ENCODE results near the gene CCL20. TPM values are rescaled to one million over a fixed set of nuclear protein-coding genes. Genes with fewer than 3 reads are reported as not detected.

CCL20 gene
- total and polyA plus RNA-seq, 3 donors from 2014 or later: 0.55 to 0.99 (median 0.81) TPM

GRCh38 chr2:227799202-227799601, 14.4 kb upstream of the CCL20 start:
- intact Hi-C loops (cut with DNase I; ENCODE audit: low total_unique reads): no loop called here
- TF ChIP-seq POLR2A (IDR thresholded peaks at IDR 0.05) (no peak), CTCF (IDR thresholded peaks at IDR 0.05) (no peak)
- no peak for DNase-seq
- H3K36me3 ChIP-seq (ENCODE audit: low read depth, missing control alignments): no peaks in the 10 kb centered on the region
- H3K4me1 ChIP-seq: no peaks in the 10 kb centered on the region
- H3K9me3 ChIP-seq: no peaks in the 10 kb centered on the region
- H3K4me3 ChIP-seq: no peak overlapping the region
- no peaks in the 10 kb centered on the region for H3K27me3 ChIP-seq
- no peak overlapping the region for H3K27ac ChIP-seq
- 78% methylated on average over 3 of the region's 3 CpGs for WGBS, 2 donors

DNA sequence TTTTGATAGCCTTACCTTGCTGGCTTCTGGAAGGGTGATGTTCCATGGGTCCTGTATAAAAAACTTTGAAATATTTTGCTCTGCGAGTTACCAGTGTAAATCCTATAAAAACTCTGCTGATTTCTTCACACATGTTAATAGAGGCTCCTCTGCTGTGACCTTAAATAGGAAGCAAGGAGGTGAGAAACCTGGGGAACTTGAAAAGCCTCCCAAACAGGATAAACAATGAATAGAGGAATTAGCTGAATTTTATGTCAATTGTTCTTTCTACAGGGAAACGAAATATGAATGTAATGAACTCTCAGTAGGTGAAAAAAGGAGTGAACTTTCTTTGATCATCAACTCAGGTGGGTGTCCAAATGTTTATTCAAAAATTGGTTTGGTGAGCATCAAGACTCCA, 10.8 kb upstream of the CCL20 start:
- no peak for TF ChIP-seq CTCF (IDR thresholded peaks at IDR 0.05)
- TF ChIP-seq POLR2A (IDR thresholded peaks at IDR 0.05): no peak
- no peaks in the 10 kb centered on the region for H3K36me3 ChIP-seq (ENCODE audit: low read depth, missing control alignments)
- intact Hi-C loops (cut with DNase I; ENCODE audit: low total_unique reads): no loop called here
- no peaks in the 10 kb centered on the region for H3K4me1 ChIP-seq
- no peak overlapping the region for H3K27ac ChIP-seq
- DNase-seq: no peak
- no peaks in the 10 kb centered on the region for H3K9me3 ChIP-seq
- H3K4me3 ChIP-seq: no peak overlapping the region
- WGBS, 2 donors: 65 to 69% methylated on average over 2 of the region's 2 CpGs
- no peaks in the 10 kb centered on the region for H3K27me3 ChIP-seq

DNA sequence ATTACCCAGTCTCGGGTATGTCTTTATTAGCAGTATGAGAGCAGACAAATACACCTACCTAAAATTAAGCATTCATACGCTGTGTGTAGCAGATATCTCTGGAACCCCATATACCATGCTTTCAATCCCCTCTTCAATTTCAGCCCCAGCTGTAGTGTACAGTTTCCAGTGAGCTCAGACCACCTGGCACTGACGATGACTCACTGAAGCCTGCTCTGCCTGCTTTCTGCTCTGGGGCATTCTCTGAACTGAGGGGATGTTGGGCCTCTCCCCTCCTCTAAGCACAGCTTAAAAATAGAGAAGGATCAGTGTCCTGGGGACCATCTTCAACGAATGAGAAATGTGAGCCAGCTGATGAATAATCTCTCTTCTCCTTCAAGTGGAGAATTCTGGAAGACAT, 8.7 kb upstream of the CCL20 start:
- DNase-seq: no peak

DNA sequence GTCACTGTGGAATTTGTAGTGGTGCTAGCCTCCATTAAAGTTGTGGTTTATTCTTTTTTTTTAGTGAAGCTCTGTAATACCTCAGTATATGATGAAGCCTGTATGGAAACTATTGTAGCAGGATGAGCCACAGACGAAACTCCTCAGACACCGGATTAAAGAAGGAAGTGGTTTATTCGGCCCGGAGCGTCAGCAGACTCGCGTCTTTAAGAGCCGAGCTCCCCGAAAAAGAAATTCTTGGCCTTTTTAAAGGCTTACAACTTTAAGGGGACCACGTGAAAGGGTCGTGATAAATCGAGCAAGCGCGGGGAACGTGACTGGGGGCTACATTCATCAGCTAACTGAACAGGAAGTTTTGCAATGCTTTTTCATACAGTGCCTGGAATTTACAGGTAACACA, 8.1 kb upstream of the CCL20 start:
- peak; percentile 30 for DNase-seq
- Histone ChIP-seq H3K4me3 (no peak overlapping the region), H3K36me3 (ENCODE audit: low read depth, missing control alignments) (no peaks in the 10 kb centered on the region), H3K4me1 (no peaks in the 10 kb centered on the region), H3K27ac (no peak overlapping the region), H3K27me3 (no peaks in the 10 kb centered on the region), H3K9me3 (no peaks in the 10 kb centered on the region)
- WGBS, 2 donors: 60 to 64% methylated on average over 15 of the region's 15 CpGs
- intact Hi-C loops (cut with DNase I; ENCODE audit: low total_unique reads): no loop called here
- no peak for TF ChIP-seq POLR2A (IDR thresholded peaks at IDR 0.05)
- TF ChIP-seq CTCF (IDR thresholded peaks at IDR 0.05): no peak

More for the DNA sequence above, 8.7 kb upstream of the CCL20 start:
- TF ChIP-seq CTCF (IDR thresholded peaks at IDR 0.05) (no peak), POLR2A (IDR thresholded peaks at IDR 0.05) (no peak)
- no peaks in the 10 kb centered on the region for H3K36me3 ChIP-seq (ENCODE audit: low read depth, missing control alignments)
- H3K9me3 ChIP-seq: no peaks in the 10 kb centered on the region
- WGBS, 2 donors: 67 to 77% methylated on average over 4 of the region's 4 CpGs
- H3K27ac ChIP-seq: no peak overlapping the region
- H3K4me1 ChIP-seq: no peaks in the 10 kb centered on the region
- no peak overlapping the region for H3K4me3 ChIP-seq
- H3K27me3 ChIP-seq: no peaks in the 10 kb centered on the region
- intact Hi-C loops (cut with DNase I; ENCODE audit: low total_unique reads): no loop called here

GRCh38 chr2:227808936-227809335, 4.7 kb upstream of the CCL20 start:
- WGBS, 2 donors: 91 to 95% methylated on average over 1 of the region's 1 CpG
- DNase-seq: no peak
- H3K4me3 ChIP-seq: no peak overlapping the region
- no peaks in the 10 kb centered on the region for H3K9me3 ChIP-seq
- no peak overlapping the region for H3K27ac ChIP-seq
- H3K27me3 ChIP-seq: no peaks in the 10 kb centered on the region
- no peak for TF ChIP-seq POLR2A (IDR thresholded peaks at IDR 0.05)
- TF ChIP-seq CTCF (IDR thresholded peaks at IDR 0.05): no peak
- intact Hi-C loops (cut with DNase I; ENCODE audit: low total_unique reads): no loop called here
- H3K36me3 ChIP-seq (ENCODE audit: low read depth, missing control alignments): no peaks in the 10 kb centered on the region
- no peaks in the 10 kb centered on the region for H3K4me1 ChIP-seq
